Muscle of arm (tissue), 12 donors: ENCODE results near the gene FAM81B. TPM values are rescaled to one million over a fixed set of nuclear protein-coding genes. Genes with fewer than 3 reads are reported as not detected.
A peak's percentile ranks its signal among the peaks of the same experiment; 100 is the strongest.

Source experiments
- DNase-seq: peaks from one replicate; pipeline ENCODE4 v3.0.0-alpha.2; 2013
- polyA plus RNA-seq, 12 donors: library from polyadenylated mRNA; unstranded; fragments of 120-200 nt; gene quantifications; one replicate each; pipeline ENCODE4 v1.2.1, GENCODE V29; 2013; ENCODE audit not compliant: insufficient read length in 12 of 12

Gene FAM81B
- polyA plus RNA-seq, 12 donors = 3.5 to 16.6 (median 8.3) TPM; not detected in 1

- no peak for DNase-seq
These were observed 69.5 kb downstream of the FAM81B start for GRCh38 chr5:95460665-95461064.

GRCh38 chr5:95471487-95471886 lies 80.3 kb downstream of the FAM81B start:
- peak; percentile 3 for DNase-seq

- DNase-seq = no peak
These were observed 80.8 kb downstream of the FAM81B start for GRCh38 chr5:95471942-95472341.

GRCh38 chr5:95484421-95484820 lies 93.3 kb downstream of the FAM81B start:
- no peak for DNase-seq

GRCh38 chr5:95486191-95486590 lies 95.0 kb downstream of the FAM81B start:
- no peak for DNase-seq

- no peak for DNase-seq
These were observed 96.7 kb downstream of the FAM81B start for GRCh38 chr5:95487880-95488279.

Other genes with a start within 250 kb of the FAM81B start
- 10 to 100 TPM in 6 of 12 donors, 1 to 10 TPM in 5, not detected in 1; 6.1 to 17.2 (median 10.6) TPM for gene MCTP1, start 106.3 kb upstream of the FAM81B start, polyA plus RNA-seq
- 10 to 100 TPM in 11 of 12 donors, not detected in 1; 49.6 to 86.4 (median 68.6) TPM for gene SKIC3, start 163.6 kb downstream of the FAM81B start, polyA plus RNA-seq
- 10 to 100 TPM in 8 of 12 donors, 1 to 10 TPM in 3, not detected in 1; 8.5 to 29.7 (median 11.1) TPM for gene ARSK, start 163.7 kb downstream of the FAM81B start, polyA plus RNA-seq
- under 1 TPM in 8 of 12 donors, not detected in 4; 0.11 to 0.24 (median 0.16) TPM for gene GPR150, start 228.7 kb downstream of the FAM81B start, polyA plus RNA-seq